Activated T-helper 1 cell treated with Interleukin-2 at 50 U/mL for 16 hours (primary cell): ENCODE measurements around the gene UBTF.
A peak's percentile ranks its signal among the peaks of the same experiment; 100 is the strongest.

Source experiments
- DNase-seq: peaks from one replicate; pipeline ENCODE4 v3.0.0-alpha.2; 2020; ENCODE audit warnings: low read depth

Gene UBTF

DNA sequence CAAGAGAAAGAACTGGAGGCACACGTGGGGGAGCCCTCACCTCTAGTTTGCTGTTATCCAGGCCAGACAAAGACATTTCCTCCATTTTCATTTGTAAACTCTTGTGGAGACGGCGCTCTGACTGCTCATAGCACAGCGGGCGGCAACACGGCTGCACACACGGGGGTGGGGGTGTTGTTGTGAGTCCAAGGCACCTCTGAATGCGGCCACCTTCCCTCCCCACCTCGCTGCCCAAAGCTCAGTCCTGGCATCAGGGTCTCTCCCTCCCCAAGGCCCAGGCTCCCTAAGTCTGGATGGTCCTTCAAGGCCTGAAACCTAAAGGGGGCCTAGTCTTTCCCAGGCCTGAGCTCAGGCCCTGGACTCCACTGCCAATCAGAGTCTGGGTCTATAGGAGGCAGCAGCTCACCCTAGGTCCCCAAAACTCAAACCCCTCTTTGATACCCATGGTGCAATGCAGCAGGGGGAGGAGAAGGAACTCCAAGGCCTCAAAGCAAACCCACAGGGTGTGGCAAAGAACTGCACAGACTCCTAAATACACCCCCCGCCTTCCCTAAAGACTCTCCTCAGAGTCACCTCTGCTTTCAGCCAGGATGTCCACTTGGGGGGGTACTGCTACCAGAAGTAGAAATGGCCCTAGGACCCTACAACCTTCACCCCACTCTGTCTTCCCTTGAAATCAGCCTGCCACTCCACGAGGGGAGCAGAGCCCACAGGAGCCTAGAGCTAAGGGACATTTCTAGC, 21.3 kb downstream of the UBTF start:
- DNase-seq: peak; percentile 31

DNA sequence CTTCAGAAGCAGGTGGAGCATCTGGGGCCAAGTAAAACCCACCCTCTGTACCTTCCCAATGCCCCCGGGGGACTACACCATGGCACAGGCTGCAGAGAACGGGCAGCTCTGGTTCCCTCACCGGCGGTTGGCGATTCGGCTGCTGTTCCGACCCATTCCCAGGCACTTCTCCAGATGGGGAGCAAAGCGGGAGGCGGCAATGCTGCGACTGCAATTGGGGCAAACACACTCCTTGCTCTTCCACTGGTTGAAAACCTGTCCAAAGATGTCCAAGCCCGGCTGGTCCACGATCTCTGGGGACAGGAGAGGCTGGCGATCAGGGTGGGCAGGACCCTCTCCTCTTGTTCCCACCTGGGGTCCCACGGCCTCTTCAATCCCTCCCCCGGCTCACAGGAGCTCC, 22.4 kb downstream of the UBTF start:
- no peak for DNase-seq

- DNase-seq: no peak
Observed at GRCh38 chr17:44193326-44194084, 26.0 kb downstream of the UBTF start.

DNA sequence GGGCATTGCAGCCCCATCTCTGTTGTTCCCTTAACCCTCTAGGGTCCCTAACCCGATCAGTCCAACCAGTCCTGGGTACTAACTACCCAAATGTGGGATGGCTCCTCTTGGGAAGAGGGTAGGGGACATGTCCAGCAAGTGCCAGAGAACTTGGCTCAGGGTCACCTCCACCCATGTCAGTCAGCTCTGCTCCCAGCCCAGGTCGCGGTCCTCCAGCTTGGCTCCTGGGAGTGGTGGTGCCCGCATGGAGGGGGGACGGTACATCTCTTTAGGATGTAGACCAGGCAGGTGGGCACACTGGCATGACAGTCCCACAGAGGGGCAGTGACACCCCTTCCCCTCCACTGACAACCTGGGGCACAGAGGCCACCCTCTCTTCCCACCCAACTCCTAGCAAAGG, 26.7 kb downstream of the UBTF start:
- no peak for DNase-seq

DNA sequence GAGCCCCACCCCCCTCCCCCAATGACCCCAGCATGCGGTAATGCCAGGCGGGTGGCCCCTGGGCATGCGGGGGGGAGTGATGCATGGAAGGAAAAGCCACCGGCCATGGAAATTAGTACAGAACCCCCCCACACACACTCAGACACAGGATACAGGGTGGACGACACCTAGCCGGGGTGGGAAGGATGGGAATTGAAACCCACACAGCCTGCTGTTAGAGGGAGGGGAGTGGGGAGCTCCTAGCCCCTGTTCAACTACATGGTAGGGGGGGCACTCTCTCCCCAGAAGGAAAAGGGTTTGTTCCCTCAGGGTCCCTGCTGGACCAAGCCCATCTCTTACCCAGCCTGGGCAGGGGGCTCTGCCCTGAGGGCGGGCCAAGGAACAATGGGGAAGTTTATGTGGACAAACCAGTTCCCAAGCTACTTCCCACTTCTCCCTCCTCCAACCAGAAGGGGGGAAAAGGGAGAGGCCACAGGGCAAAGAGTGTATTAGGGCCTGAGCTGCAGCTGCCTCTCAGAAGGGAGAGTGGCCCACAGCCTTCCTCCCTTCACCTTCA, 27.5 kb downstream of the UBTF start:
- no peak for DNase-seq

- DNase-seq: no peak
Observed at GRCh38 chr17:44191369-44191768, 28.1 kb downstream of the UBTF start.

DNA sequence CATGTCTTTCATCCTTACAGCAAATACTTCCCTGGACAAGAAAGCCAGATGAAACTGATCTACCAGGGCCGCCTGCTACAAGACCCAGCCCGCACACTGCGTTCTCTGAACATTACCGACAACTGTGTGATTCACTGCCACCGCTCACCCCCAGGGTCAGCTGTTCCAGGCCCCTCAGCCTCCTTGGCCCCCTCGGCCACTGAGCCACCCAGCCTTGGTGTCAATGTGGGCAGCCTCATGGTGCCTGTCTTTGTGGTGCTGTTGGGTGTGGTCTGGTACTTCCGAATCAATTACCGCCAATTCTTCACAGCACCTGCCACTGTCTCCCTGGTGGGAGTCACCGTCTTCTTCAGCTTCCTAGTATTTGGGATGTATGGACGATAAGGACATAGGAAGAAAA, 29.0 kb downstream of the UBTF start:
- DNase-seq: no peak

DNA sequence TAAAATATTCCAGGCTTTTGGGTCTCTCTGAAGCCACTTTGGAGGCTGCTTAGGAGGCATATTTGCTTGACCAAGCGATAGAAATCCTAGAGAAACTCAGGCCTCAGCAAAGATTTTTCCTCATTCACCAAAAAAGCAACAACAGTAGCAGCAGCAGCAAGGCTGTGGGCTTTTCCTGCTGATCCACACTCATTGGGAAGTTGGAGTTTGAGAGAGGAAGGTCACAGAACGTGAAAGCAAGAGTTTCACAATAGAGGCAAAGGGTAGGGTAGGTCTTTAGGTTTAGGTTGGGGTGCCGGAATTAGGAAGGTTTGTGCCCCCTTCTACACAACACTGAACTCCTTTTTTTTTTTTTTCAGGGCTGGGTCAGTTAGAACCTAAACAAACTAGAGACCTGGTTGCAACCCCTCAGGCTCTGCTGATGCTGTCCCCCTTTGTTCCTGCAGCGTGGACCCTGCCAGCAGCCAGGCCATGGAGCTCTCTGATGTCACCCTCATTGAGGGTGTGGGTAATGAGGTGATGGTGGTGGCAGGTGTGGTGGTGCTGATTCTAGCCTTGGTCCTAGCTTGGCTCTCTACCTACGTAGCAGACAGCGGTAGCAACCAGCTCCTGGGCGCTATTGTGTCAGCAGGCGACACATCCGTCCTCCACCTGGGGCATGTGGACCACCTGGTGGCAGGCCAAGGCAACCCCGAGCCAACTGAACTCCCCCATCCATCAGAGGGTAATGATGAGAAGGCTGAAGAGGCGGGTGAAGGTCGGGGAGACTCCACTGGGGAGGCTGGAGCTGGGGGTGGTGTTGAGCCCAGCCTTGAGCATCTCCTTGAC, 30.7 kb downstream of the UBTF start:
- DNase-seq: no peak

GRCh38 chr17:44187131-44187899, 32.2 kb downstream of the UBTF start:
- no peak for DNase-seq

DNA sequence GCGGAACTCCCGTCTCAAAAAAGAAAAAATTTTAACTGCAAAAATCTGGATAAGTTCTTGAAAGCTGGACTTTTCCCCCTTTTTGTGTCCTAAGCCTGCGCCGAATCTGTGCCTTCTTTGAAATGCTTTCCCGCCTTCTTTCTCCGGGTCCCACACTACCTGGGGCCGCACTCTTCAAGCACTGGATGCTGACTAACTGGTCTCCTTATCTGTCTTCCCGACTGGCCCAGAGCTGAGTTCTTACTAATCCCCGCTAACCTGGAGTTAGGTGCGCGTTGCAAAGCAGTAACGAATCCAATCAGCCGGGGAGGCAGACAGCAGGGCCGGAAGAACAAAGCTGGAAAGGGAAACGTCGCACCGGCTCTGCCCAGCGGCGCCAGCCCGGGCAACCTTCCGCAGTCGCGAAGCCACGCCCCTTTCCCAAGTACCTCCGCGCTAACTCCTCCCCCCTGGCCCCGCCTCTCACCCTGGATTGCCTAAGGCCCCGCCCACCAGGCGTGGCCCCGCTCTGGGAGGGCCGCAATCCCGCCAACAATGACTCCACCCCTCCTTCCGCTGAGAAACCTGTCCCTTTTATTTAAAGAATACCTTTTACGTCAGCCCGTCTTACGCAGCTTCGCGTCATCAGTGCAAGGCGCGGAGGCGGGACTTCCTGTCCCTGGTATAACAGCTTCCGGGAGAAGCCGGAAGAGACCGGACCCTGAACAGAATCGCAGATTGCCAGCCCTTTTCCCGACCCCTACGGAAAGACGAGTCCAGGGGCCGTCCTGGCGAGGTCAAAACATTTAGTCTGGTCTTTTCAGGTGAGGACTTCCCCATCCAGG, 33.0 kb downstream of the UBTF start, which contains the start of gene TMUB2:
TMUB2 (plus strand) TSS at position 666 of the 824 bp plus-strand sequence. CDS start 737 bp downstream, outside the sequence.
- DNase-seq: peak; percentile 99

DNA sequence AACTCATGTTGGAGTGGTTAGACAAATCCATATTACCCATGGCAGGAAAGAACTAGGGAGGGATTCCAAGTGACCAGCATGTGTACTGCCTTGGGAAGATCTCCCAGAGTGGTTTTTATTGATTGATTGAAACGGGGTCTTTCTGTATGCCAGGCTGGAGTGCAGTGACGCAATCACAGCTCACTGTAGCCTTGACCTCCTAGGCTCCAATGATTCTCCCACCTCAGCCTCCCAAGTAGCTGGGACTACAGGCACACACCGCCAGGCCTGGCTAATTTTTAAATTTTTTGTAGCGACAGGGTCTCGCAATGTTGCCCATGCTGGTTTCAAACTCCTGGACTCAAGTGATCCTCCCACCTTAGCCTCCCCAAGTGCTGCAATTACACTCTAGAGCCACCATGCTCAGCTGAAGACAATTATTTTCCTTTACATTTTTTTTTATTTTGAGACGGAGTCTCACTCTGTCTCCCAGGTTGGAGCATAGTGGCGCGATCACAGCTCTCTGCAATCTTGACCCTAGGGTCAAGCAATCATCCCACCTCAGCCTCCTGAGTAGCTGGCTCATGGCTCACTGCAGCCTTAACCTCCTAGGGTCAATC, 35.2 kb downstream of the UBTF start:
- no peak for DNase-seq

- DNase-seq: no peak
Observed at GRCh38 chr17:44183024-44183423, 36.5 kb downstream of the UBTF start.

- DNase-seq: no peak
Observed at GRCh38 chr17:44178133-44178532, 41.3 kb downstream of the UBTF start.

- no peak for DNase-seq
Observed at GRCh38 chr17:44177640-44178039, 41.8 kb downstream of the UBTF start.

- no peak for DNase-seq
Observed at GRCh38 chr17:44176671-44177501, 42.6 kb downstream of the UBTF start.

- no peak for DNase-seq
Observed at GRCh38 chr17:44176257-44176656, 43.2 kb downstream of the UBTF start.

- no peak for DNase-seq
Observed at GRCh38 chr17:44174427-44174826, 45.0 kb downstream of the UBTF start.

DNA sequence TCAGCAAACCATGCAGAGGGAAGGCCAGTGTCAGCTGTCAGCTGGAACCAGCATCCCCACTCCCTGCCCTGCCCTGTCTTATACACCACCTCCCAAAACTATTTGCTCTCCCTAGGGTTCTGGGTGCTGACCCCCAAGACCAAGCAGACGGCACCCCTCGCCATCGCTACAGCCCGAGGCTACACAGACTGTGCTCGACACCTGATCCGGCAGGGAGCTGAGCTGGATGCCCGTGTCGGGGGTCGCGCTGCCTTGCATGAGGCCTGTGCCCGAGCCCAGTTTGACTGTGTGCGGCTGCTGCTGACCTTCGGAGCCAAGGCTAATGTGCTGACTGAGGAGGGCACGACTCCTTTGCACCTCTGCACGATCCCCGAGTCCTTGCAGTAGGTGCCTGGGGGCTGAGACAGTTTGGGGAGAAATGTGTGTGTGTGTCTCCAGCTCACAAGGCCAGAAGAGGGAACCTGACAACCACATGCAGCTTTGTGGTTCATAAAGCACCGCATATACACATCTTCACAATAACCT, 47.5 kb downstream of the UBTF start:
- DNase-seq: no peak
